HG03342 (cell line): ENCODE data around the gene PLA2G4F.

Experiments used
- ATAC-seq: cut with Tn5 transposase; IDR thresholded peaks from one replicate; pipeline ENCODE4 v1.9.1; 2021; ENCODE audit warnings: mild to moderate bottlenecking, moderate library complexity; ENCODE audit not compliant: unreplicated experiment

The PLA2G4F gene, protein sequence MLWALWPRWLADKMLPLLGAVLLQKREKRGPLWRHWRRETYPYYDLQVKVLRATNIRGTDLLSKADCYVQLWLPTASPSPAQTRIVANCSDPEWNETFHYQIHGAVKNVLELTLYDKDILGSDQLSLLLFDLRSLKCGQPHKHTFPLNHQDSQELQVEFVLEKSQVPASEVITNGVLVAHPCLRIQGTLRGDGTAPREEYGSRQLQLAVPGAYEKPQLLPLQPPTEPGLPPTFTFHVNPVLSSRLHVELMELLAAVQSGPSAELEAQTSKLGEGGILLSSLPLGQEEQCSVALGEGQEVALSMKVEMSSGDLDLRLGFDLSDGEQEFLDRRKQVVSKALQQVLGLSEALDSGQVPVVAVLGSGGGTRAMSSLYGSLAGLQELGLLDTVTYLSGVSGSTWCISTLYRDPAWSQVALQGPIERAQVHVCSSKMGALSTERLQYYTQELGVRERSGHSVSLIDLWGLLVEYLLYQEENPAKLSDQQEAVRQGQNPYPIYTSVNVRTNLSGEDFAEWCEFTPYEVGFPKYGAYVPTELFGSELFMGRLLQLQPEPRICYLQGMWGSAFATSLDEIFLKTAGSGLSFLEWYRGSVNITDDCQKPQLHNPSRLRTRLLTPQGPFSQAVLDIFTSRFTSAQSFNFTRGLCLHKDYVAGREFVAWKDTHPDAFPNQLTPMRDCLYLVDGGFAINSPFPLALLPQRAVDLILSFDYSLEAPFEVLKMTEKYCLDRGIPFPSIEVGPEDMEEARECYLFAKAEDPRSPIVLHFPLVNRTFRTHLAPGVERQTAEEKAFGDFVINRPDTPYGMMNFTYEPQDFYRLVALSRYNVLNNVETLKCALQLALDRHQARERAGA

DNA sequence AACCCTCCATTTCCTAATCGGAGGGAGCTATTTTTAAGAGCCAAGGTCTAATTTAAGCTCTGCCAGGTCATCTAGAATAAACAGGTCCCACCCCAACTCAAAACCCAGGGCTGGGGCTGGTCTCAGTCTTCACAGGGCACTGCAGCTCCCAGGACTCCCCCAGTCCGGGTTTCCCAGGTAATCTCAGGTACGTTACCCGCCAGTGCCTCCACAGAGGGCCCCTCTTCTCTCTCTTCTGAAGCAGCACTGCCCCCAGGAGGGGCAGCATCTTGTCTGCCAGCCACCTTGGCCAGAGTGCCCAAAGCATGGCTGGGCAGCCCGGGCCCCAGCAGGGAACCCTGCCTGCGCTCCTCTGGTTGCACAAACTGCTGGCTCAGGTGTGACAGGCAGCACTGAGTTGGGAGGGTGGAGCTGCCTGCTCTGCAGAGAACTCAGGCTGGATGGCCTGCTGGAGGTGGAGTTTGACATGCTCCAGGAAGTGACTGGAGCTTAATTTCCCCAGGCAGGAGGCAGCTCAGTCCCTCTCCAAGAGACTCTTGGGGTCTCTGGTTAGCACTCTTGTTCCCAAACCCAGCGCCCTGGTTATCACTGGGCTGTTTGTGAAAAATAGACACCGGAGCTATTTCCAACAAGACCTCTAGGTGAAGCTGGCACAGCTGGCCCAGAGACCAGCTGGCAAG, at the start of gene PLA2G4F:
PLA2G4F (minus strand) TSS at position 394 of the 680 bp plus-strand sequence; CDS start at position 307, 87 bp downstream.
- no peak for ATAC-seq

DNA sequence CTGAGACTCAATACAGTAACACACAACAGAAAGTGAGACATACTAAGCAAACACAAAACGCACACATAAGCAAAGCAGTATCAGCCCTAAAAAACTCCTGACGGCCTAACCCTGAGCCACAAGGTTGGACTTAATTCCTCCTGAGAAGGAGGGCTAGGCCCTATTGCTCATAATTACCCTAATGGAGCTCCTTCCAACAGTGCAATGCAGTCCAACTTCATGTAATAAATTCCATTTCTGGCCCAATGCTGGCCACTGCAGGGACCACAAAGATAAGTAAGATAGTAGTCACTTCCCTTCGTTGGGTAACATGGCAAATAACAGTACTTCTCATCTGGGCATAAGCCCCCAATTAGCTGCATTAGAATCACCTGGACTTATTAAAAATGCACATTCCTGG, 47.5 kb upstream of the PLA2G4F start:
- no peak for ATAC-seq

- ATAC-seq = no peak
Measured at GRCh38 chr15:42202653-42203052, 46.2 kb upstream of the PLA2G4F start.

DNA sequence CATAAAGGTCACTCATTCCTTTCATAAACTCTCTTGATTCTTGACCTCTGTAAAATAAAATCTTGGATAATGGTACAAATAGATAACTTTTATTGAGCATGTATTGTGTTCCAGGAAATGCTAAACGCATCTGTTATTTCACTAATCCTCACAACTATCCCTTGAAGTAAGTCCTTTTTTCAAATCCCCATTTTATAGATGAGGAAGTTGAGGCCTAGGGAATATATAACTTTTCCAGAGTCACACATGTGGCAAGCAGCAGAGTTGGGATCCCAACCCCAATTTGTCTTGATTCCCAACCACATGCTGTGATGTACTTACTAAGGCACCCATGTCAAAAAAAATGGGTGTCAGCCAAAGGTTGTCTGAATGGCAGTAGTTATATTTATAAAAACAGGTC, 45.4 kb upstream of the PLA2G4F start:
- ATAC-seq = no peak

DNA sequence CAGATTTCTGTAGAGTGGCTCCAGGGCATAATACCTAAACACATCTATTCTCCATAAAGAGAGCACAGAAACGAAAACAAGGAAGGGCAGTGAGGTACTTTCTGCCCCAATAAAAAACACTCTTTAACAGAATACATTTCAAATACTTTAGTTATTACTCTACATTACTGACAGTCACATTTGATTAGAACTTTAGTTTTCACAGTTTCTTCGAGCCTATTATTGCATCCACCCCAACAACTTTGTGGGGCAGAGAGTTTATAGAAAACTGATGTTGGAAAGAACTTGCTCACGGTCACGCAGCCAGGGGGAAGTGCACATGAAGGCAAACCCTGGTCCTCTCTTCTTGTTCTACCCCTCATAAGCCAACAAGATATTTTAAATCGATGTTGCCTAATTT, 42.7 kb upstream of the PLA2G4F start:
- ATAC-seq = no peak

GRCh38 chr15:42198516-42198915, 42.1 kb upstream of the PLA2G4F start:
- ATAC-seq = no peak

GRCh38 chr15:42194513-42194912, 38.1 kb upstream of the PLA2G4F start:
- no peak for ATAC-seq

DNA sequence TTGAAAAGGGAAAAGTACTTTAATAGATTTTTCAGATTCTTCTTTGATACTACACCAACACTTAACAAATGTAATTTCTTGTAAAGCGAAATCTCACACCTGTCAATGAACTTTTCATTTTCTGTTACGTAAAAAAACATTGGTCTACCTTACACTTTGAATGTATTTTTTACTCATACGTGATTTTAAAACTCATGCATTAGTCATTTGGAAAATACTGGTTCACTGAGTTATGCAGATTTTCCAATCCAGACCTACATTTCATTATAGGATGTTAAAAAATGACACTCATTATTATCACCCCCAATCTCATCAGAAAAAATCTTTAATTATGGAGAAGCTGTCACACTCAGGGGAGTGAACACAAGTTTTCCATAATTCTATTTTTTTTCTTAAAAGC, 36.9 kb upstream of the PLA2G4F start:
- ATAC-seq = no peak

DNA sequence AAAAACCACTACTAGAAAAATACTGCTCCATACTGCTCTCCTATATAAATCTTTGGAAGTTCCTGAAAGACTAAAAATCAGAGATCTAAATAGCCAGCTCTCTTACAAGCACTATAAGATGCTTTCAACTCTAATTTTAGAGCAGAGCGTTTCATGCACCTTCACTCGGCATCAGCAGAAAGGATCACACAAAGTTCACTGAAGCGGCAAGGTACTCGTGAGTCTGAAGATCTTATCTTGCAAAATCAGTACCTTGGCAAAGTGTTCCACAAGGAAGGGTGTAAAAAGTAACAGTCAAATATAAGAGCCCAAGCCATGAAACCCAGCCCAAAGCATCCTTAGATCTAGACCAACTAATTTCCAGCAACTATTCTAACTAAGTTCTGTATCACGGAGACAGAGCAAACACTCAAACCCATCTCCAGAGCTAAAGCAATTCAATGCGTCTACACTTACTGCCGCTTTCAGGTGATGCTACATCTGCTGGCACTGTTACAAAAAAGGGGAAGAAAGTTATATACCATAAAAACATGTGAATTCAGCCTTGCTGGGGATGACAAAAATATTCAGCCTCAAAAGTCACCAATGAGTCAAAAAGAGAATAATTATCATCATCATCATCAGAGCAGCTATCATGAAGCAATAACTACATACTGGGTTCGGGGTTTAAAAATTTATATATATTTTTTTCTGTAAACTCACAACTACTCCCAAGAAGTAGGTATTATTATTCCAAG, 35.3 kb upstream of the PLA2G4F start:
- ATAC-seq = no peak

- no peak for ATAC-seq
Measured at GRCh38 chr15:42190370-42190769, 33.9 kb upstream of the PLA2G4F start.

DNA sequence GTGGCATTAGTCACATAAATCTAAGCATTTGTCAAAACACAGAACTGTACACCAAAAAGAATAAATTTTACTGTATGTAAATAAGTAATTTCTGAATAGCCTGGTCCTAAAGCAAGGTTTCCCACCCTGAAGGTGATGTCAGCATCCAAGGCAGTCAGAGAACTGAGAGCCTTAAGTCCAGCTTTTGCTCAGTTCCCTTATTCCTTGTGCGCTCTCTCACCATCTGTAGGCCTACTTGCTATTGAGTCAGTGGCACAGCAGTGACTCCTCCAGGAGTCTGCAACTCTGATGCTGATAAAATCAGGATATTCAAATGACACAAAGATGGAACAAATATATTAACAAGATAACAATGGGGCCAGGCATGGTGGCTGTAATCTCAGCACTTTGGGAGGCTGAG, 29.4 kb upstream of the PLA2G4F start:
- no peak for ATAC-seq

- ATAC-seq = no peak
Measured at GRCh38 chr15:42184736-42185135, 28.3 kb upstream of the PLA2G4F start.

DNA sequence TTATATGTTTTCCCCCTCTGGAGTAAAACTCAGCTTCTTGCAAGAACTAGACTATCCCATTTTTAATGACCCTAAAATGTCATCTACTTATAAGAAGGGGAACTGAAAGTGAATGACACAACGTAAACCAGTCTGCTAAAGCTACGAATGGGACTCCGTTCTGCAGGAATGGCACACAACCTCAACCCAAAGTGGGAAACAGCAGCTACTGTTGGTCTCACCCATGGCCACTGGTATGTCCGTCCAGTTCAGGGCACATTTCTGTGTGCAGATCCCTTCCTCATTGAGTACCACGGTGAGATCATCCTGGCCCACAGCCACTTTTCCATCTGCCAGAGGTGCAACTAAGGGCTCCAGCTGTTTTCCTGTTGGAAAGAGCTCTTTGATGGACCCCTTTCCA, 27.9 kb upstream of the PLA2G4F start:
- no peak for ATAC-seq

GRCh38 chr15:42182961-42183360, 26.5 kb upstream of the PLA2G4F start:
- no peak for ATAC-seq

DNA sequence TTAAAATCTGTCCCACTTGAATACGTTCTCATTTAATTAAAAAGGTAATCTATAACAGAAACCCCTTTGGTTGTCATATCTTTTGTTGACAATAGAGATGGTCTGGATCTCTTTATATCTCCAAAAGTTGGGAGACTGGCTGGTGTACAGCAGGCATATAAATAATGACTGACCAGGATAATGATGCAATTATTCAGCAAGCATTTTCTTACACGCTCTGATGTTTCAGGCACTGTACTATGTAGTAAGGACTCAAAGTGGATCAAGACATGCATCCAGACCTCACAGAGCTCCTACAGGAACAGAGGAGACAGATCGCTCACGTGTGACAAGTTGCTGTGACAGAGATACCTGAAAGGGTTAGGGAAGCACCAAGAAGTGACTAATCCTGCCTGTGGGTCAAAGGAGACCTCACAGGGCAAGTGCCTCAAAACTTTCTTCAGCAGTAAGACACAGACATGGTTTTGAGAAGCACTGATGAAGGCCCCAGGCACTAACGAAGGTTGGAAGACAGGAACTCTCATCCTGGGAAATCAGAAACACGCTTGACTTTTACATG, 26.0 kb upstream of the PLA2G4F start:
- ATAC-seq = no peak

- no peak for ATAC-seq
Measured at GRCh38 chr15:42178056-42178455, 21.6 kb upstream of the PLA2G4F start.

DNA sequence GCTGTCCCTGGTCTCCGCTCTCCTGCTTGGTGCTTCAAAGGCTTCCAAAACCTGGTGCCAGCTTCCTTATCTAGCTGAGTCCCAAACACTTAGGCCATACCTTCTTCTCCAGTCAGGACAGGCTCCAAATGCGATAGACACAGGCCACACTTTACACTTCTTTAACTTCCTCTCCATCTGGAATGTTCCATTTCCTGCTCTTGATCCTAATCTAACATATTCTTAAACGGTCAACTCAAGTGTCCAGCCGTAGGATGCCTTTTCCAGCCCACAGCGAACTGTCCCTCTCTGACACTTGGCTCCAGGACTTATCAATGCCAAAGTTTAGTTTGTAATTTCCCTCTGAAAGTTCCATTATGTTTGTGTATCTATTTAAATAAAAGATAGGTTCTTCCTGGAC, 19.2 kb upstream of the PLA2G4F start:
- no peak for ATAC-seq

DNA sequence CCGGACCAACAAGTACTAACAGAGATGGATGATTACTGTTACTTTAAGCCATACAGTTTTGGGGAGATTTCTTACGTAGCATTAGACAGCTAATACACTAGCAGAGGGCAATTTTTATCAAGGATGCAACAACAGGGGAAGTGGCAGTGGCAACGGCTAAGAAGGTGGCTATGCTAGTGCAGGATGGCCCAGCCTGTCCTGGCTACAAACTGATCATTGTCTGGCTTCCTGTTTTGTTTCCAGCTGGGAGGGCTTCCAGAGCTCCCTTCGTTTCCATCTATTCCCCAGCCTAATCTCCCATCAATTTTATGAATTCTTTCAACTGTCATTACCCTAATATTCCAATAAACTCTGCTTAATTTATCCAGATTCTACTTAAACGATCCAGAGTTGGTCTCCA, 16.0 kb upstream of the PLA2G4F start:
- ATAC-seq = no peak

DNA sequence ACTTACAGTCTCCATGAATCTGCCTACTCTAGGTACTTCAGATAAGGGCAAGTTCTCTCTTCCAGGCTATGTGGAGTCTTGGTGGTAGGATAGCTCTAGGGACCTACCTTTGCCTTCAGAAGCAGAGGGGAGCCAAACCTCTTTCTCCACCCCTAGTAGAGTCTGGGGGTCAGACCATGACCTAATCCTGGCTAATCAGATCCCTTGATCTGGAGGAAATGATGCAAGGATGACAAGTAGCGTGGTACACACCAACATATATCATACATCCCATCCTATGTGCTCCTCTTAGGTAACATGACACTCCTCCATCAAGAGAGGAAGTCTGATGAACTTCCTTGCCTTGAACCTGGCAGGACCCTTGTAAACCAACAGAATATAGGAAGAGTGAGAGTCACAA, 15.4 kb upstream of the PLA2G4F start:
- ATAC-seq = no peak

DNA sequence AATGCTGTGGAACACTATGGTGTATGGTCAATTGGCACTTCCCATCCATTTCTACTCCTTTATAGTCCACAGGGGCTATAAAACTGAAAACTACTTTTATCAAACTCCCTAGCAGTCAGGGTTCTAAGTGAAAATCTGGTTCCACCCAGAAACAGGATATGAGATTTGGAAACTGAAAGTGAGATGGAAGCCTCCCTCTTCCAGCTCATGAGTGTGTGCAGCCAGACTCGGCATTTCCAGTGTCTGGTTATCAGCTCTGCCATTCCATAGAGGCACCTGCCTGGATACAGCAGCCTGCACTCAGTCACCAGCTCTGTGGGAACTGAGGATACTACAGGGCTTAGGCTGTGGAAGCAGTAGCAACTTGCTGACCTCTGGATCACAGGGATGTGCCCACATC, 14.7 kb upstream of the PLA2G4F start:
- ATAC-seq = no peak
